GM18870 (cell line): ENCODE measurements around the gene ID2.
"Not testable (repeated sequence)": the region's sequence is repeated elsewhere in the genome, so short reads cannot be mapped to it uniquely, and the experiment has no call there.

Experiments used
- ATAC-seq: cut with Tn5 transposase; IDR thresholded peaks from one replicate; pipeline ENCODE4 v1.9.1; 2021; ENCODE audit warnings: moderate library complexity; ENCODE audit not compliant: unreplicated experiment

ID2 gene

GRCh38 chr2:8725838-8726237 lies 44.0 kb downstream of the ID2 start:
- no peak for ATAC-seq

GRCh38 chr2:8728305-8729015 lies 46.6 kb downstream of the ID2 start:
- ATAC-seq, result no peak

GRCh38 chr2:8729101-8729500 lies 47.2 kb downstream of the ID2 start:
- not testable (repeated sequence) for ATAC-seq

- no peak for ATAC-seq
Observed at GRCh38 chr2:8729939-8730338, 48.1 kb downstream of the ID2 start.

- no peak for ATAC-seq
Observed at GRCh38 chr2:8732601-8733000, 50.7 kb downstream of the ID2 start.
